H1 (cell line): ENCODE results near the gene SCYL3. TPM values are rescaled to one million over a fixed set of nuclear protein-coding genes. Genes with fewer than 3 reads are reported as not detected.

Experiments
- CTCF ChIA-PET: fragments of 300-600 bp; sonication (Branson Sonifier 250); formaldehyde crosslinking; loops from one replicate; lab custom pipeline; 2021; ENCODE audit not compliant: partially characterized antibody; lab: Charles Lee
- POLR2A ChIA-PET: fragments of 300-600 bp; sonication (Branson Sonifier 250); formaldehyde crosslinking; loops from one replicate; lab custom pipeline; 2021; ENCODE audit warnings: inconsistent platforms; ENCODE audit not compliant: partially characterized antibody; lab: Charles Lee
- DNase-seq, 2 experiments: peaks; one replicate each; pipeline versions ENCODE4 v3.0.0 to v3.0.0-alpha.2; 2010 to 2022; ENCODE audit warnings: low spot score in 2 of 2, low read depth in 1 of 2, mixed read lengths in 1 of 2
- FAIRE-seq: peaks from 2 replicates; lab custom pipeline; 2011; peaks lifted over from hg19 to GRCh38; lab: Jason Lieb, UNC
- H2AFZ ChIP-seq: 2 replicates; pipeline ENCODE4 v1.8.1; 2012; ENCODE audit warnings: low read length, inconsistent platforms
- H2AK5ac ChIP-seq: 2 replicates; pipeline ENCODE4 v1.6.1; 2013; ENCODE audit warnings: low read depth, low read length
- H2BK120ac ChIP-seq: replicated peaks from 2 replicates; pipeline ENCODE3; 2013; ENCODE audit warnings: low read depth, low read length, inconsistent platforms
- H2BK12ac ChIP-seq: 2 replicates; pipeline ENCODE4 v1.6.1; 2013; ENCODE audit warnings: low read depth, low read length
- H2BK15ac ChIP-seq: 2 replicates; pipeline ENCODE4 v1.6.1; 2013; ENCODE audit warnings: low read length
- H2BK20ac ChIP-seq: 2 replicates; pipeline ENCODE4 v1.6.1; 2013; ENCODE audit warnings: low read length
- H2BK5ac ChIP-seq: 2 replicates; pipeline ENCODE4 v1.6.1; 2013; ENCODE audit warnings: low read depth, low read length
- H3K14ac ChIP-seq: 2 replicates; pipeline ENCODE4 v1.6.1; 2013; ENCODE audit warnings: inconsistent platforms; ENCODE audit not compliant: insufficient read length
- H3K18ac ChIP-seq: 2 replicates; pipeline ENCODE4 v1.6.1; 2013; ENCODE audit warnings: low read length; ENCODE audit errors: extremely low read depth
- H3K23ac ChIP-seq: 2 replicates; pipeline ENCODE4 v1.6.1; 2013; ENCODE audit warnings: inconsistent platforms; ENCODE audit not compliant: insufficient read length
- H3K23me2 ChIP-seq: 2 replicates; pipeline ENCODE4 v1.6.1; 2013; ENCODE audit warnings: low read depth, low read length
- H3K27ac ChIP-seq: 2 replicates; pipeline ENCODE4 v1.6.1; 2011; ENCODE audit warnings: low read depth, low read length, inconsistent platforms
- H3K27me3 ChIP-seq, 4 experiments: replicated peaks in 1 of 4; 1 replicate in 1 of 4; 2 replicates in 3 of 4; pipeline versions ENCODE4 v1.6.1 to v1.8.1; 2011 to 2013; ENCODE audit warnings: low read length in 3 of 4, mild to moderate bottlenecking in 3 of 4, inconsistent platforms in 2 of 4, mixed read lengths in 2 of 4, moderate library complexity in 1 of 4; ENCODE audit not compliant: control insufficient read depth in 3 of 4, insufficient read depth in 3 of 4; ENCODE audit errors: extremely low read depth in 1 of 4
- H3K36me3 ChIP-seq, 4 experiments: 2 replicates each; pipeline versions ENCODE4 v1.6.1 to v1.8.1; 2011 to 2013; ENCODE audit warnings: mild to moderate bottlenecking in 4 of 4, low read length in 3 of 4, moderate library complexity in 2 of 4, control low read depth in 1 of 4, inconsistent platforms in 1 of 4; ENCODE audit not compliant: insufficient read depth in 4 of 4, control insufficient read depth in 2 of 4
- H3K4ac ChIP-seq: replicated peaks from 2 replicates; pipeline ENCODE3; 2013; ENCODE audit warnings: low read length, low read depth, mixed read lengths, inconsistent platforms; ENCODE audit not compliant: insufficient read length
- H3K4me1 ChIP-seq, 4 experiments: replicated peaks in 1 of 4; 1 replicate in 1 of 4; 2 replicates in 3 of 4; pipeline versions ENCODE4 v1.6.1 to v1.8.1; 2011 to 2013; ENCODE audit warnings: low read length in 3 of 4, inconsistent platforms in 2 of 4, mixed read lengths in 1 of 4; ENCODE audit not compliant: insufficient read depth in 4 of 4, control insufficient read depth in 3 of 4
- H3K4me2 ChIP-seq, 2 experiments: 2 replicates each; pipeline versions ENCODE4 v1.6.1 to v1.8.1; 2011 to 2013; ENCODE audit warnings: low read depth in 2 of 2, low read length in 2 of 2, control low read depth in 1 of 2, inconsistent platforms in 1 of 2, mild to moderate bottlenecking in 1 of 2; ENCODE audit not compliant: insufficient read depth in 1 of 2
- H3K4me3 ChIP-seq, 4 experiments: fragments of 200-600, 300-600 bp in 1 of 4; sonication (generic), shearing (Covaris generic), sonication (Bioruptor Twin) in 1 of 4; 2 replicates each; pipeline versions ENCODE4 v1.5.1 to v1.8.1; 2011 to 2016; ENCODE audit warnings: low read length in 4 of 4, low read depth in 3 of 4, control low read depth in 2 of 4, inconsistent platforms in 2 of 4, mild to moderate bottlenecking in 2 of 4, mixed read lengths in 1 of 4, moderate library complexity in 1 of 4; ENCODE audit not compliant: insufficient read depth in 2 of 4; ENCODE audit errors: extremely low read depth in 1 of 4
- H3K56ac ChIP-seq: replicated peaks from 2 replicates; pipeline ENCODE3; 2013; ENCODE audit warnings: low read depth, mild to moderate bottlenecking, mixed read lengths, low read length, inconsistent platforms; ENCODE audit not compliant: insufficient read length
- H3K79me1 ChIP-seq: 2 replicates; pipeline ENCODE4 v1.6.1; 2013; ENCODE audit warnings: low read depth, low read length, control low read depth
- H3K79me2 ChIP-seq, 2 experiments: 2 replicates each; pipeline versions ENCODE4 v1.6.1 to v1.8.1; 2012 to 2013; ENCODE audit warnings: low read length in 2 of 2, mild to moderate bottlenecking in 2 of 2, inconsistent platforms in 1 of 2; ENCODE audit not compliant: insufficient read depth in 2 of 2, control insufficient read depth in 1 of 2
- H3K9ac ChIP-seq, 4 experiments: replicated peaks in 1 of 4; 1 replicate in 1 of 4; 2 replicates in 3 of 4; pipeline versions ENCODE4 v1.6.1 to v1.8.1; 2011 to 2013; ENCODE audit warnings: low read depth in 3 of 4, low read length in 3 of 4, control low read depth in 2 of 4, mild to moderate bottlenecking in 2 of 4, moderate library complexity in 2 of 4, inconsistent platforms in 1 of 4; ENCODE audit errors: extremely low read depth in 1 of 4
- H3K9me3 ChIP-seq, 2 experiments: 2 replicates each; pipeline versions ENCODE4 v1.6.1 to v1.8.1; 2012 to 2013; ENCODE audit warnings: mild to moderate bottlenecking in 2 of 2, moderate library complexity in 2 of 2, control low read depth in 1 of 2, inconsistent platforms in 1 of 2, low read depth in 1 of 2, low read length in 1 of 2, mixed read lengths in 1 of 2; ENCODE audit not compliant: insufficient read depth in 2 of 2
- H4K20me1 ChIP-seq, 2 experiments: replicated peaks in 1 of 2; 2 replicates each; pipeline versions ENCODE3 to v1.8.1; 2011 to 2013; ENCODE audit warnings: inconsistent platforms in 2 of 2, low read length in 2 of 2, mild to moderate bottlenecking in 1 of 2; ENCODE audit not compliant: insufficient read depth in 2 of 2, control insufficient read depth in 1 of 2
- H4K5ac ChIP-seq: 2 replicates; pipeline ENCODE4 v1.6.1; 2013; ENCODE audit warnings: low read length, low read depth, mixed read lengths, inconsistent platforms; ENCODE audit not compliant: insufficient read length
- H4K8ac ChIP-seq: 2 replicates; pipeline ENCODE4 v1.8.0; 2013; ENCODE audit warnings: mild to moderate bottlenecking, moderate library complexity, low read length, inconsistent platforms; ENCODE audit not compliant: insufficient read depth; ENCODE audit errors: extremely low read depth
- H4K91ac ChIP-seq: replicated peaks from 2 replicates; pipeline ENCODE3; 2013; ENCODE audit warnings: low read length, mixed read lengths, inconsistent platforms; ENCODE audit not compliant: insufficient read length
- POLR2AphosphoS5 ChIP-seq: IDR thresholded peaks from 2 replicates; pipeline ENCODE4 v1.6.1; 2011; ENCODE audit warnings: low read depth, low read length
- RNF2 ChIP-seq: fragments of 200-900, 300-1000 bp; sonication (generic); IDR thresholded peaks from 2 replicates; pipeline ENCODE4 v1.7.1; 2016; ENCODE audit warnings: borderline replicate concordance, low read depth, mild to moderate bottlenecking, antibody characterized with exemption, low read length; ENCODE audit not compliant: poor library complexity, severe bottlenecking; ENCODE audit errors: missing control alignments
- RXRA ChIP-seq: IDR thresholded peaks from 2 replicates; pipeline ENCODE4 v1.6.1; 2011; ENCODE audit warnings: low read depth, mild to moderate bottlenecking, low read length, moderate library complexity; ENCODE audit not compliant: insufficient read depth
- SAP30 ChIP-seq: fragments of 300-600 bp; sonication (generic); IDR thresholded peaks from 2 replicates; pipeline ENCODE4 v1.7.1; 2012; ENCODE audit warnings: low read length, moderate library complexity, mild to moderate bottlenecking, inconsistent platforms; ENCODE audit not compliant: insufficient read depth, insufficient replicate concordance
- SP1 ChIP-seq: IDR thresholded peaks from 2 replicates; pipeline ENCODE4 v1.6.1; 2011; ENCODE audit warnings: low read depth, low read length
- YY1 ChIP-seq: IDR thresholded peaks from 2 replicates; pipeline ENCODE4 v1.6.1; 2011; ENCODE audit warnings: low read depth, mild to moderate bottlenecking, low read length
- ZNF274 ChIP-seq: IDR thresholded peaks from 2 replicates; pipeline ENCODE4 v1.7.0; 2012; ENCODE audit warnings: low read length, borderline replicate concordance; ENCODE audit errors: extremely low read depth
- WGBS, 2 experiments: shearing (Covaris generic) in 1 of 2; methylation state at CpG; one replicate each; pipeline versions ENCODE4 v1.1.6 to v1.1.7; 2013 to 2015; ENCODE audit warnings: low lambda C conversion rate in 2 of 2, mixed read lengths in 2 of 2, inconsistent platforms in 1 of 2, low coverage in 1 of 2, missing lambda C conversion rate in 1 of 2; ENCODE audit not compliant: insufficient replicate concordance in 2 of 2, insufficient coverage in 1 of 2, insufficient read length in 1 of 2; ENCODE audit errors: extremely low coverage in 1 of 2, missing lambda C conversion rate in 1 of 2; 5-methylcytosine and 5-hydroxymethylcytosine counted together
- polyA plus RNA-seq, 7 experiments: library from polyadenylated mRNA; depleted of rRNA in 3 of 7; stranded (reverse) in 5 of 7; unstranded in 2 of 7; fragments of >200 nt in 5 of 7; fragments of 200-250 nt in 2 of 7; gene quantifications; 1 replicate in 5 of 7; 2 replicates in 1 of 7; 4 replicates in 1 of 7; pipeline versions ENCODE4 v1.2.1 to v1.2.3, GENCODE V29; 2011 to 2013; ENCODE audit warnings: missing spikeins in 2 of 7, mixed read lengths in 2 of 7
- total RNA-seq: library from RNA; stranded (reverse); fragmentation: NEBNext Ultra II Directional; extraction: Animal tissue kit (Norgen Biotek cat#: 25700); gene quantifications from 2 replicates; pipeline ENCODE4 v1.2.1, GENCODE V29; 2021

SCYL3 gene
- total and polyA plus RNA-seq, 2 of the 8 experiments (the other 6 are each of a cell fraction or from before 2014, with no cell fraction given), result 2.7 to 5.3 TPM

GRCh38 chr1:169915150-169915549, 21.5 kb upstream of the SCYL3 start:
- Histone ChIP-seq H3K36me3 (no peaks in the 10 kb centered on the region), H3K18ac (no peak overlapping the region), H2BK12ac (no peak overlapping the region), H4K5ac (no peak overlapping the region), H4K8ac (no peak overlapping the region), H3K23ac (no peak overlapping the region), H3K27me3 (no peaks in the 10 kb centered on the region), H2AFZ (no peak overlapping the region), H2BK20ac (no peak overlapping the region), H3K79me1 (no peaks in the 10 kb centered on the region), H2BK15ac (no peak overlapping the region), H3K9ac (no peak overlapping the region), H3K4ac (no peak overlapping the region), H3K4me2 (no peak overlapping the region), H3K79me2 (no peaks in the 10 kb centered on the region), H3K9me3 (no peaks in the 10 kb centered on the region), H2AK5ac (no peak overlapping the region), H4K20me1 (no peaks in the 10 kb centered on the region), H3K27ac (no peak overlapping the region), H3K14ac (no peak overlapping the region), H3K4me1 (no peaks in the 10 kb centered on the region), H3K4me3 (no peak overlapping the region), H2BK120ac (no peak overlapping the region), H4K91ac (no peak overlapping the region), H3K56ac (no peak overlapping the region), H3K23me2 (no peaks in the 10 kb centered on the region; the same call in 1 of the 2 replicates), H2BK5ac (no peak overlapping the region)
- ChIA-PET CTCF (interaction anchor here (0.5 to 1.1 kb wide), 4 partner anchors 10 to 1978 kb away, joined by 3 to 4 read pairs (median 3); no protein-coding TSS in a partner anchor), POLR2A (interaction anchor here (2.8 kb wide), 1 partner anchor 21 kb away, joined by 8 read pairs; the partner anchor contains the start of gene SCYL3)
- DNase-seq (no peak), FAIRE-seq (no peak)
- 82% methylated on average over 13 of the region's 15 CpGs; no CpG with 5 or more reads in 1 of the 2 experiments for WGBS, 2 experiments
- TF ChIP-seq ZNF274 (no peak), YY1 (no peak), RNF2 (no peak), SAP30 (no peak), POLR2AphosphoS5 (no peak), RXRA (no peak), SP1 (no peak)
